NCI-H748 (cell line): ENCODE results near the gene RAB42.

Experiments used
- DNase-seq: peaks from one replicate; lab custom pipeline; 2025; ENCODE audit not compliant: unreplicated experiment; lab: John Stamatoyannopoulos, UW

The RAB42 gene

GRCh38 chr1:28644494-28644893, 52.4 kb downstream of the RAB42 start:
- no peak for DNase-seq
